ENCODE measurements around the gene CLIC1. TPM values are rescaled to one million over a fixed set of nuclear protein-coding genes. Genes with fewer than 3 reads are reported as not detected.

The CLIC1 gene
- total RNA-seq: 131 TPM
- long read RNA-seq, transcript CLIC1-208 (6 exons, 1,254 nt): major isoform, 145 of 160 reads
- long read RNA-seq, partial matches to known transcripts: 9 of 160 reads
- long read RNA-seq, other reads (novel, unspliced or antisense): 3 of 160 reads

DNA sequence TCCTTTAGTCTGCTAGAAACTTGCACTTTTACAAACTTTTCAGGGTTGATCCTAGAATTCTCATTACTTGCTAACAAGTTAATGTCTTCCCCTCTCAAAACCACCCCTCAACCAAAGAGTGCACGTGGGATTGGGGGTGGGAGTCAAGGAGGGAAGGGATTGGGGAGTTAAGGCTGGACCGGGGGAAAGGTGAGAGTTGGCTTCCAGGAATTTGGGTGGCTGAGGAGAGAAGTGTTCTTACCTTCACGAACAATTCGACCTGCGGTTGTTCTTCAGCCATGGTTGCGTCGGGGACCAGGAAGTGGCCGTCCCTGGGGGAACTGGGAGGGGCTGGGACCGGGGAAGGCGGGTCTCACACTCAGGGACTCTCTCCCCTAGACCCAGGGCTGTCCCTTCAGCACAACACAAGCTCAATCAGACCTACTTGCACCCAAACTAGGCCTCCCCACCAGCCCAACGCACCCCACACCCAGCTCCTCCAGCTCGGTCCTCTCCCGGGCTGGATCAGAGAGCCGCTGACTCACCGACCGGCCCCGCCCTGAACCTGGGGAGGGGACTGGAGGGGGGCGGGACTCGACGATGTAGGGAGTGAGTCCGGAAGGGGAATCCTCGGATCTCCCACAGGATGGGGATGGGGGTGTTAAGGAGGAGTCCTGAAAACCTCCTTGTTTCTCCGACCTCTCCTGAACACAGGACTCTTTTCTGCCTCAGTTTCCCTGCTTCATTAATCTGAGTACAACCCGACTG is at the start of gene CLIC1:
TSS of gene CLIC1 (minus strand) at position 510 of the 747 bp plus-strand sequence. CDS start at position 280, 230 bp downstream.
- intact Hi-C loops (cut with DNase I): loop anchor here (5.0 kb wide), 1 partner anchor 61 kb away; the partner anchor contains the start of gene VARS1
- peak; percentile 95 for DNase-seq (ENCODE audit: low spot score)

DNA sequence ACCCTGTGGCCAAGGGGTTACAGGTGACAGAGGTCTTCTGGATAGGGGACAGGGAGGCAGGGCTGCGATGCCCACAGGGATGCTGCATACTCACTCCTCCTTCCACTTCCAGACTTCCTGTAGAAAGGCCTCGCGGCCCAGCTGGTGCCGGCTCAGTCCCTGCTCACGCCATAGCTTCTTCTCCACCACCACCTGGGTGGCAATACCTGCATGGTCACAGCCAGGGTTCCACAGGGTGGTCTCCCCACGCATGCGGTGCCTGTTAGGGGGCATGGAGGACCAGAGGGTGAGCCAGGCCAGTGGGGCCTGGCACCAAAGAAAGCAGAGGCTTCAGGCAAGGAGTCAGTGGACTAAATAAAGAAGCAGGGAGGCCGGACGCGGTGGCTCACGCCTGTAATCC is 49.1 kb upstream of the CLIC1 start:
- intact Hi-C loops (cut with DNase I): no loop called here
- no peak for DNase-seq (ENCODE audit: low spot score)

DNA sequence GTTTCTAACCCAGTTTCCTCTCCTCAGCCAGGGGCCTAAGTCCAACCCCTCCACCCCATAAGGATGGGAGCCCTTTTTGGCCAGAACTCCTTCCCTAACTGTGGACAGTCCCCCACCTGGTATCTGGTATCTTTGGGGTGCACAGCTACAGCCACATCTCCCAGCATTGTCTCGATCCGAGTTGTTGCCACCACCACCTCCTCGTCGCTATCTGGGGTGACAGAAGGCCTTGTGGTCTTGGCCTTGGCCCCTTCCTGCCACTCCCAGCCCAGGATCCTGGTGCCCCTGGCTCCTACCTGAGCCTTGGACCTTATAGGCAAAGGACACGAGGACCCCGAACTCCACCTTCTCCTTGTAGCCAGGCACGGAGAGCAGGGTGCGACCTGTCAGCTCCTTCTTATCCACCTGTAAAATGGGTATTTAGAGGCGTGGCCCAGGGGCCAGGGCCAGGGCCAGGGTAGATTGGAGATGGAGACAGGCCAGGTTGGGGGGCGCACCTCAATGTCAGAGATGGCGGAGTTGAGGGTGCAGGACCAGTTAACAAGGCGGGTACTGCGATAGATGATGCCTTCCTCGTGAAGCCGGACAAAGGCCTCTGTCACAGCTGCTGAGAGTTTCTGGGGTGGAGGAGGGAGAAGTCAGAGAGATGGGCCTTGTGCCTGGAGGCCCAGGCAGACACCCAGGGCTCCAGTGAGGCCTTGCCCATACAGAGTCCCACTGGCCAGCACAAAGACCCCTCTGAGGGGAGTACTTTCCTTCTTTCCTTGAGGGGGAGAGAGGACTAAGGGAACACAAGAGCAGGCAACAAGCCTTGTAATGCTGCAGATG is 48.0 kb upstream of the CLIC1 start:
- intact Hi-C loops (cut with DNase I): no loop called here
- no peak for DNase-seq (ENCODE audit: low spot score)

DNA sequence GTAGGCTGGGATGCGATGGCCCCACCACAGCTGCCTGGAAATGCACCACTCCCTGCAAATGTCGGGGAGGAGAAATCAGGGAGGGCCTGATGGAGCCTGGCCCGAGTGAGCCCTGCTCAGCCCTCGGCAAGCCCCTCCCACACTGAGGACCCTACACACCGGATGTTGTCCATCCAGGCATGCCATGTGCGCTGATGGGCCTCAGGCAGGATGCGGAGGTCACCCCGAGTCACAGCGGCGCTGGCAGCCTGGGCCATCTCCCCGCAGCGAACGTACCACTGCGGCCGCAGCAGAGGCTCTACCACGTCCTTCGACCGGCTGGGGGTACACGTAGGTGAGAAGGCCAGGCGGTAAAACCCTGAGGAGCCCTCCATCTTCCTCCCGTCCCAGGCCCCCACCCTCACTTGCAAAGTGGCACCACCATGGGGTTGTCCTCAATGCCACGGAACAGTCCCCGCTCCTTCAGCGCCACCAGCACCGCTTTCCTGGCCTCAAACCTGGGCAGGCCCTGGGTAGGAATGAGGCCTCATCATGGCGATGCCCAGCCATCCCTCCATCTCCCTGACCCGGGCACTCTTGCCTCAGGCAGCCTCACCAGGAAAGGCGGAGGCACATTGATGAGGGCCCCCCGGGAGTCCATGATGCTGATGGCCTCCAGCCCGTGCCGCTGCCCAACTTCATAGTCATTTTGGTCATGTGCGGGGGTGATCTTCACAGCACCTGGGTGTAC is 46.0 kb upstream of the CLIC1 start:
- DNase-seq (ENCODE audit: low spot score): no peak
- intact Hi-C loops (cut with DNase I): no loop called here

DNA sequence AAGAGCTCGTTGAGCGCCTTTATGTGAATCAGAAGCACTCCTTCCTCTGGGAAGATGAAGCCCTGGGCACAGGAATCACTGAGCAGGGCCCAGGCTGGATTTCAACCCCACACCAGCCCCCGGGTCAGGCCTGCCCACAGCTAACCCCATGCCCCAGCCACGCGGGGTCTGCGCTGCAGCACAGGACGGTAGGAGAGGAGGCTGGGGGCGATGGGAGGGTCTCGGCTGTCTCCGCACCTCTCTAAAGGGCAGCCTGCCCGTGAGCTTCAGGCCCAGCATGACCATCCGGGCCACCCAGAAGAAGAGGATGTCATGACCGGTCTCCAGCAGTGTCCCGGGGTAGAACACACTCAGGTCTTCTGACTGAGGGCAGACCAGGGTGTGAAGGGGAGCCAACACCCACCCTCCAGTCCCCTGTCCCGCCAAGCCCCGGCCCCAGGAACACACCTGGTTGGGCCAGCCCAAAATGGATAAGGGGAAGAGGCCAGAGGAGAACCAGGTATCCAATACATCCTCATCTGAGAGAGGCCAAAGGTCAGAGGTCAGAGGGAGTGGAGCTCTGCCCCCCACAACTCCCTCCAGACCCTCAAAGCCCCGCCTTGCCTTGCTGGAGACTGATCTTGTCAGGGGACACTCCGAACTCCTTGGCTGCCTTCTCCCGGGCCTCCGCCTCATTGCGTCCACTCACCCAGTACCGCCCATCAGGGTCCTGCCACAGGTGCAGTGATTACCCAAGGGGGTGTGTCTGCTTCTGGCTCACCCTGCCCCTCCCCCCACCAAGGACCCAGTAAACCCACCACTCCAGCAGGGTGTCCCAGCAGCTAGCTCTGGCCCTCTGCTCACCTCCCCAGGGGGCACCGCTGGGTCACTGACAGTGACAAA is 45.2 kb upstream of the CLIC1 start:
- intact Hi-C loops (cut with DNase I): no loop called here
- DNase-seq (ENCODE audit: low spot score): no peak

DNA sequence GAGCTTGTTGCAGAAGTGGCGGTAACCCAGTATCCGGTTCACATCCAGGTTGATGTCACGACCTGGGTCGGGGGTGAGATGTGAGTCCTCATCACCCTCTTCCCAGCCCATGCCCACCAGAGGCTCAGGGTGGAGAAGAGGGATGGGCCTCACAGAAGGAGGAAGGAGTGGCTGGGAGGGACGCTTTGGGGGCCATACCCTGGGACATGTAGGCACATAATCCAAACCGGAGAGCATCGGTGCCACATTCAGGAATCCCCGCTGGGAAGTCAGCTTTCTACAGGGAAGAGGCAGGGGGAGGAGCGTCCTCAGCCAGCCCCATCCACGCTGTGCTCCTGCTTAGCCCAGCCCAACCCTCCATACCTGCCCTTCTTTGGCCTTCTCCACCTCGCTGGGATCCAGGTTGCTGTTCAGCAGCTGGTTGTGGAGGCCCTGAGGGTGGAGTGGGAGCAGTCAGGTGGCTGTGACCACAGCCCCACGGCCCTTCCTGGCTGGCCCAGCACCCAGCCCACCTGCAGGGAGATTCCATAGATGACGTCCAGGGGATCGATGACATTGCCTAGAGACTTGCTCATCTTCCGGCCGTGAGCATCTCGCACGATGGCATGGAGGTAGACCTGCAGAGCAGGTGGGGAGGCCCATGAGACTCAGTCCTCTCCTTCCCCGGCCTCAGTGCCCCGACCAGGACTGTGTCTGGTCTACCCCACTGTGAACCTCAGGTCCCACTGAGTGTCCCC is 44.3 kb upstream of the CLIC1 start:
- DNase-seq (ENCODE audit: low spot score): no peak
- intact Hi-C loops (cut with DNase I): no loop called here

DNA sequence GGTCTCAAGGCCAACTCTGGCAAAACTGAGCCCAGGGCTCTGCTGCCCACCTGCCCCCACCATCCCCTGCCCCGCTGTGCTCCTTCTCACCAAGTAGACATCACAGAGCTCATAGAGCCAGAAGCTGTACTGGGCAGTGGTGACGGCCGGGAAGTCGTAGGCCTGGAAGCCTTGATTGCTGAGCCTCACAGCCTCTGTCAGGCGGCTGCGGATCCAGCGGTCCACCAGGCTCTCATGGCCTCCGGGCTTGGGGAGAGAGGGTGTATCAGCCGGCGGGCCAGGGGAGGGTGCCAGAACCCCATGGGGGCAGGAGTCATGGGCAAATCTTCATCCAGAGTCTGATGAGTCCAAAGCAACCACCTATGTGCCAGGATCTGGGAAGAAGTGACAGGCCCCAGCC is 43.6 kb upstream of the CLIC1 start:
- intact Hi-C loops (cut with DNase I): no loop called here
- DNase-seq (ENCODE audit: low spot score): no peak

DNA sequence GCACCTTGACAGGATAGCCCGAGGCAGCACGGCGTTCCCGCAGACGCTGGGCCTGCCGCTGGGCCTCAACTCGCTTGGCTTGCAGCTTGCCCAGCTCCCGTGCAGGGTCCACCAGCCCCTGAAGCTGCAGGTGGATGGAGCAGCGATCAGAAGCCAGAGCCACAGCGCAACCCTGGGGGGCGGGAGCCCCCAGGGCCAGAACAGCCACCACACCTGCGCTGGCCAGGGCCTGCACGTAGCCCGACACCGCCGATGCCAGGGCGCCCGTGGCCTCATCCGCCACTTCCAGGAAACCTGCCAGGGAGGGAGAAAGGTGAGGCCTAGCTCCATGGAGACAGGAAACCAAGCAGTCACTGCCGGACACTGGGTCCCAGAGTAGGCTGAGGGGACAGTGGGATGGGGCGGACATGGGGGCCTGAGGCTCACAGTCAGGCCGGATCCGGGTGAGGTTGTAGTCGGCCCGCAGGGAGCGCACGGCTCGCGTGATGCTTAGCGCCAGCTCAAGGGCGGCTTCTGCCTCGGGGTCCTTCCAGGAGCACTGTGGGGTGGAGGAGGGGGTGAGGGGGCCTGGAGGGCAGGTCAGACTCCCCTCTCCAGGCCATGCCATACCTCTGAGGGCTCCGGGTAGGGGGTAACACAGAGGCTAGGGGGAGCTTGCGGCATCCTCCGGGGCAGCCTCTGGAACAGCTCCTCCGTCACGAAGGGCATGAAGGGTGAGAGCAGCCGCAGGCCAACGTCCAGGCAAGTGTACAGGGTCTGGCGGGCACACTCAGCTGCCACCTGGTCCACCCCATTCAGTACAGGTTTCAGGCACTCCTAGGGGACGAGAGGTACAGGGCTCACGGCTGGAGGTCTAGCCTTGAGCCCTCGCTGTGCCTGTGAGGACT is 42.9 kb upstream of the CLIC1 start:
- no peak for DNase-seq (ENCODE audit: low spot score)
- intact Hi-C loops (cut with DNase I): no loop called here

DNA sequence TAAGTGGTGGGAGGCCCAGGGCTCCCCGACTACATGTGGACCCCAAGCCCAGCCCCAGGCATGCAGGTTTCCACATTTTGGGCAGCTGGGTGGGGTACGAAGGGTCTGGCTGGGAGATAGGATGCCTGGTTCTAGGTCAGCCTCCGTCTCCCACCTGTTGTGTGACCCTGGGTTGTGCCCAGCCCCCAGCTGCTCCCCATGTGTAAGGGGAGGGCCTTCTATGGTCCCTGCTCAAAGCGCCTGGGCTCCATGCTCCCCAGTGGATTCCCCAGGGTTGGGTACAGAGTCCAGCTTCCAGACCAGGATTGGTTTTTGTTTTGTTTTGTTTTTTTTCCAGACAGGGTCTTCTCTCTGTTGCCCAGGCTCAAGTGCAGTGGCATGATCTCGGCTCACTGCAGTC is 41.9 kb upstream of the CLIC1 start:
- no peak for DNase-seq (ENCODE audit: low spot score)
- intact Hi-C loops (cut with DNase I): no loop called here

DNA sequence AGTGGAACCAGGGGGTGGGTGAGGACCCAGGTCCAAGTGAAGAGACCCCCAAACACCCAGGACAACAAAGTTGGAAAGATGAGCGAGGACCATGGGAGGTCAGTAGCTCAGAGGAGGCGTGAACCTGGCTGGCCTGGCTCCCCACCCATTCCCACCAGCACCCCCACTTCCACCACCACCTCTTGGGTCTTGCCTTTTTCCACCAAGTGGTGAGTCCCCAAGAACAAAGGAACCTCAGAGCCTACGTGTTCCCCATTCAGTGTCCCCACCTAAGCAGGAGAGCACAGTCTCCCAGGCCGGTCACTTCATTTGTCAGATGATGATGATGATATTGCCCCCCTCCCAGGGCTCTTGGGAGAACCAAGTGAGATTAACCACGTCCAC is 41.3 kb upstream of the CLIC1 start:
- no peak for DNase-seq (ENCODE audit: low spot score)
- intact Hi-C loops (cut with DNase I): no loop called here

DNA sequence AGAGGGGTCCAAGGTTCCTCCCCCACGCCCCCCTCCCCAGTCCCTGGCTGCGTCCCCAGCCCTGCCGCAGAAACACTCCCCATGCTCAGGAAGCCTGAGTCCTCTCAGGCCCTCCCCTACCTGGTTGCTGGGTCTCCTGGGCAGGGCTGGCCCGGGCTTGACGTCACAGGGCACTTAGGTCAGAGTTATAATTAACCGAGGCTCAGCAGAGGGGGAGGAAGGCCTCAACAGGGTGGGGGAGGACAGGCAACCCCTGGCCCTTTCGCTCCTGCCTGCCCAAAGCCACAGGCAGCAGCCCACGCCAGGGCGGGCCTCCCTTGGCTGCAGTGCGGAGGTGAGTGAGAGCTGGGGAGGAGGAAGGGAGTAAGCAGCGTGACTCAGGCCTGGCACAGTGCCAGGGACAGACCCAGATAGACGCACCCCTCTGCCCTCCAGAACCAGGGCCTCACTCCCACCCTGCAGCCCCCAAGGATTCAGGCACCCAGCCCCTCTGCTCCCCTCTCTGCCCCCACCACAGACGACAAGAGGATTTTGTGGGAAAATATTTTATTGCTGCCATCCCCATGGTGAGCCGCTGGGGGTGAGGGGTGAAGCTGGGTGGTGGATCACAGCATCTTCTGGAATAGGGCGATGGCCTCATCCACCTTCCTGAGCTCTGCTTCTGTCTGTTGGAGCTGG is 40.8 kb upstream of the CLIC1 start, which contains the start of gene VWA7:
TSS of gene VWA7 (minus strand) at position 340 of the 678 bp plus-strand sequence. CDS start 549 bp downstream, outside the sequence.
- intact Hi-C loops (cut with DNase I): no loop called here
- peak; percentile 86 for DNase-seq (ENCODE audit: low spot score)

DNA sequence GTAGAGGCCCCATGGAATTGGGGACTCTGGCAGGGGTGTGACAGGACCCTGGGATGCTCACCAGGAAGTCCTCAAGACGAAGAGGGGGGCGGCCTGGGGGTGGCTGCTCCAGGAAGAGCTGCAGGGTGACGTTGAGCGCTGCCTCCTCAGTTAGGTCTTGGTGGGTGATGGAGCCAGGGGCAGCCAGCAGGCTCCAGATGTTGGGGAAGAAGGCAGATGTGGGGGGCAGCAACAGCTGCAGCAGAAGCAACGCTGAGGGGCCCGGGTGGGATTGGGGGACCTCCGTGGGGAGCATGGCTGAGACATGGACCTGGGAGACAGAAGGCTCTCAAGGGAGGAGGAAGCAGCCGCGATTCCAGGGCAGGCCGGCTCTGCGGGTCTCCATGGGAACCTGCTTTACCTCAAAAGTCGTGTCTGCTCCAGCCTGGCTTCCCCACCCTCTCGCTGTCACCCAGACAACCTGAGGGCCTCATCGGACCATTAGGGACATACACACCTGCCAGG is 40.2 kb upstream of the CLIC1 start:
- intact Hi-C loops (cut with DNase I): no loop called here

DNA sequence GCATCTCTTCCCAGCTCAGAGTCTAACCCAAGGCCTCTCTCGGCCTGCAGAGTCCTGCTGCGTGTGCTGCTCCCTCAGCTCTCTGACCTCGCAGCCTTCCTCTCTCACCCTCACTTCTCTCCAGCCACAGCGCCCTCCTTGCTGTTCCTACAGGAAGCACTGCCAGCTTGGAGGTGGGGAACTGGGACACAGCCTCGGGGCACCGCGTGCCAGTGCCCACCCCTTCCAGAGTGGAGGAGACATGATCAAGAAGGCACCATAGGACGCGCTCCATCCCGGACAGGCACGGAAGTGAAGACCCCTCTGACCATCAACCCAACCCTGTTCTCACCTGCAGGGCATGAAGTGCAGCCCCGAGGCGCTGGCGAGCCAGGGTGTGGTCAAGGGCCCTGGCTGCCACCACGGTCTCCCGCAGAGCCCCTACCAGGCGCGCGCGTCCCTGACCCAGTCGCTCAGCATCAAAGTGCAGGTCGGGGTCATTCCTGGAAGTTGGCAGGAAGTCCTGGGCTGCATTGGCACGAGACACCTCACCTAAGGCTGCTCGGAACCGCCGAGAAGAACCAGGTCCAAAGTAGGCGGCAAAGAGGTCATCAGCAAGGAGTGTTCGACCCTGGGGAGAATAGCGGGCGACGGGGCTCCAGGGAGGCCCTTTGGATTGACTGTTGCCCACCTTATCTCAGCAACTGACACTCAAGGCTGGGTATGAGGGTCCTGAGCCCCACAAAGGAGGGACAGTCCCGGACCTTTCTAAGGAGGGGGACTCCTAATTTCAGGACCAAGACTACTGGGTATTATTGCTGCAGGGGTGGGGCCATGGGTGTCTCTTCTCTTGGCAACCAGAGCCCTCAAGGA is 39.5 kb upstream of the CLIC1 start:
- intact Hi-C loops (cut with DNase I): no loop called here
- DNase-seq (ENCODE audit: low spot score): no peak

More for the DNA sequence above, 40.2 kb upstream of the CLIC1 start:
- DNase-seq (ENCODE audit: low spot score): no peak

DNA sequence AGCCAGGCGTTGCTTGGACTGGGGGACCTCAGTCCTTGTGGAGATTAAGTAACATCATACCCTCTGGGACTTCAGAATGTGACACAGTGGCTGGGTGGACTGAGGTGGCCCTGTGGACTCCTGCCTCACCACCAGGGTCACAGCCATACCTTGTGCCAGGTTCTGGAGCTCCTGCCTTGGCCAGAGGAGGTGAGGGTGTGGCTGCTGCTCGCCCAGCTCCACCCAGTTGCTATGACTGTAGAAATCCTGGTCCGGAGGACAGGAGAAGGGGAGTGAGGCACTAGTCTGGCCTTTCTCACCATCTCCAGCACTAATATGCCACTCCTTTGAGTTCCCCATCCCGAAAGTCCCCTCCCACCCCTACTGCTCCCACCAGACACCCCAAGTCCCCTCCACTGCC is 38.9 kb upstream of the CLIC1 start:
- intact Hi-C loops (cut with DNase I): no loop called here
- DNase-seq (ENCODE audit: low spot score): no peak

DNA sequence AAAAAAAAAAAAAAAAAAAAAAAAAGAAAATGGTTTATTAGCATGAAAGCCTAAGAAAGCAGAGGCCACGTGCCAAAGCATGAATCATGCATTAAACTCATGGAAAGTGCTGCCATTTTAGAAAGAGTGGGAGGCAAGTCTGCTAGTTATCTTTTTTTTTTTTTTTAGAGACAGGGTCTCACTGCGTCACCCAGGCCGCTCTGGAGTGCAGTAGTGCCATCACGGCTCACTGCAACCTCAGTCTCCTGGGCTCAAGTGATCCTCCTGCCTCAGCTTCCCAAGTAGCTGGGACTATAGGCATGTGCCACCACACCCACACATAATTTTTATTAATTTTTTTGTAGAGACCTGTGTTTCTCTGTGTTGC is 35.6 kb upstream of the CLIC1 start:
- DNase-seq (ENCODE audit: low spot score): no peak
- intact Hi-C loops (cut with DNase I): loop anchor here (2.0 kb wide), 1 partner anchor 59 kb away; no protein-coding TSS in a partner anchor

DNA sequence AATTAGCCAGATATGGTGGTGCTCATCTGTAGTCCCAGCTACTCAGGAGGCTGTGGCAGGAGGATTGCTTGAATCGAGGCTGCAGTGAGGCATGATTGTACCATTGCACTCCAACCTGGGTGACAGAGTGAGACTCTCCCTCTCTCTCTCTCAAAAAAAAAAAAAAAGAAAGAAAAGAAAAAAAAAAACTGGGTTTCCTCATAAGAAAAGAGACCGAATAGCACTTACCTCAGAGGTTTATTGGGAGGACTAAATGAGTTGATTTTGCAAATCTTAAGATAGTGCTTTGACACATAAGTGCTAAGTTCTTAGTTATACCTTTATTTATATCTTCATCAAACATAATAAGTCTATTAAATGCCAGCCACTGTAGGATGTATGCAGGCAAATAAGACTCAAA is 34.5 kb upstream of the CLIC1 start:
- intact Hi-C loops (cut with DNase I): no loop called here
- DNase-seq (ENCODE audit: low spot score): no peak
